HUDEP-2 (cell line): ENCODE measurements around the gene RAB11FIP4.

Source experiments
- DNase-seq, 76 experiments: peaks; one replicate each; lab custom pipeline; 2025; ENCODE audit not compliant: unreplicated experiment in 76 of 76; lab: John Stamatoyannopoulos, UW

RAB11FIP4 gene

GRCh38 chr17:31480904-31481782 lies 89.7 kb downstream of the RAB11FIP4 start:
- no peak for DNase-seq

GRCh38 chr17:31481783-31482081 lies 90.3 kb downstream of the RAB11FIP4 start:
- no peak for DNase-seq

- no peak for DNase-seq
These were observed 93.3 kb downstream of the RAB11FIP4 start for GRCh38 chr17:31484821-31485220.

DNA sequence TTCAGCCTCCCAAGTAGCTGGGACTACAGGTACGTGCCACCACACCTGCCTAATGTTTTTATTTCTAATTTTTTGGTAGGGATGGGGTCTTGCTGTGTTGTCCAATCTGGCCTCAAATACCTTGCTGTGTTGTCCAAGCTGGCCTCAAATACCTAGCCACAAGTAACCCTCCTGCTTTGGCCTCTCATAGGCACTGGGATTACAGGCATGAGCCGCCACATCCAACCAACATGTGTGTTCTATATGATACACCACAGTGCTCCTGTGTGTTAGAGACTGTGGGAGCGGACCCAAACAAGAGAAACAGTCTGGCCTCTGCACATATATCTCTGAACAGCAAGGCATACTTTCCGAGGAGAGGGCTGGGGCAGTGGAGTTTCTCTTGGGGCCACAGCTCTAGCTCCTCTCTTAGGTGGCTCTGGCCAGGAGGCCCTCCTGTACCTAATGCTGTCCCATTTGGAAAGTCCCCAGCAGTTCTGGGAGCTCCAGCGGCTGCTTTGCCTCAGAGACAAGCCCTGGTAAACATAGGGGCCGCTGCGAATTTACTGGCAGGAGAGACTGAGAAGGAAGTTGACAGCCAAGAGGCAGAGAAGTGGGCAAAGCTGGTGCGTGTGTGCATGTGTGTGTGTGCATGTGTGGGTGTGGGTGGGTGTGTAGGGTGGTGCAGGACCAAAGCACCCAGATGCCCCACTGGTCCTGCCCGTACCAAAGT lies 95.0 kb downstream of the RAB11FIP4 start:
- no peak for DNase-seq

DNA sequence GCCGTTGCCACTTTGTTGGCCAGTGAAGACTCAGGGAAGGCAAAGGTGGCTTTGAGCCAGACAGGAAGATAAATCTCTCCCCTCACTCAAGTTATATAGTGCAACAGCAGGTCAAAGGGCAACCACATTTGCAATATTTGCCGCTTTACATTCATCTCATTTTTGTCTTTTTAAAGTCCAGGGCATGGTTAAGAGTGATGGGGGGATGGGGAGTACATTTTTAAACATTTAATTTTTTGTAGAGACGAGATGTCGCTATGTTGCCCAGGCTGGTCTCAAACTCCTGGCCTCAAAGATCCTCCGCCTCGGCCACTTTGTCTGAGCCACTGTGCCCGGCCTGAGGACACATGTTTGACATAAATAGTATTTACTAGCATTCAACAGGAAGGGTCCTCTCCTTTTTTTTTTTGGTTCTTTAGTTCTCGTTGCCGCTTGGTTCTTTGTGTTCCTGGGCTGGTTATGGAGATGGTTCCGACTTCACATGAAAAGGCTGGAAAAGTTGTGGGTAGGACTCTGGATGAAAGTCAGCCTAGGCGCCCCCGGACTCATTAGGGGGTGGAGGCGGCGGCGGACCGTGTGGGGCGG lies 95.7 kb downstream of the RAB11FIP4 start:
- no peak for DNase-seq

- DNase-seq, result peak in 69 of 76 experiments; percentile 18 to 90 (median 72)
These were observed 96.3 kb downstream of the RAB11FIP4 start for GRCh38 chr17:31487648-31488263.

GRCh38 chr17:31488264-31488981 lies 96.9 kb downstream of the RAB11FIP4 start:
- DNase-seq, result no peak

- no peak for DNase-seq
These were observed 97.5 kb downstream of the RAB11FIP4 start for GRCh38 chr17:31488982-31489294.

GRCh38 chr17:31489295-31490018 lies 98.0 kb downstream of the RAB11FIP4 start:
- peak in 8 of 76 experiments; percentile 6 to 31 (median 18) for DNase-seq

GRCh38 chr17:31490019-31490650 lies 98.7 kb downstream of the RAB11FIP4 start:
- no peak for DNase-seq

DNA sequence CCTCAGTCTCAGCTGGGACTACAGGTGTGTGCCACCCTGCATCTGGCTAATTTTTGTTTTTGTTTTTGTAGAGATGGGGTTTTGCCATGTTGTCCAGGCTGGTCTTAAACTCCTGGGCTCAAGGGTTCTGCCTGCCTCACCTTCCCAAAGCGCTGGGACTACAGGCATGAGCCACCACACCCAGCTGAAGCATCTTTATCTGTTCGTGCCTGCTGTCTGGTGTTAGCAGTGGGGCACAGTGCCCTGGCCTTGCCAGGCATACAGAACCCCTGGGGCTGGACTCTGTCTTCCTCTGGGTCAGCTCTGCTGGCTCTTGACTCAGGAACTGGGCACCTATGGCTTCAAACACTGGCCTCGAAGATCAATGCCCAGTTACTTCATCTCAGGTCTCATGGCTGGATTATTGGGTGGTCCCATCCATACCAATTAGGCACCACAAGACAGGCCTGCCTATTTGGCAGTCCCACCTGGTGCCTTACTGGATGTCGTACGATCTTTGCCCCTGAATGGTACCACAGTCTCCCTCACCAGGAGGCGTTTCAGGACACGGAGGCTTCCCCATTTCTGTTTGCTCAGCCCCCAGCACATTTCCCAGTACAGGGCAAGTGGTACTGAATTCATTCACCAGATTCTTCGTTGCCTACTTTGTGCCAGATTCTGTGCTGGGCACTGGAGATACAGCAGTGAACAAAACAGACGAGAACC lies 99.3 kb downstream of the RAB11FIP4 start:
- peak in 34 of 76 experiments; percentile 15 to 59 (median 29) for DNase-seq

DNA sequence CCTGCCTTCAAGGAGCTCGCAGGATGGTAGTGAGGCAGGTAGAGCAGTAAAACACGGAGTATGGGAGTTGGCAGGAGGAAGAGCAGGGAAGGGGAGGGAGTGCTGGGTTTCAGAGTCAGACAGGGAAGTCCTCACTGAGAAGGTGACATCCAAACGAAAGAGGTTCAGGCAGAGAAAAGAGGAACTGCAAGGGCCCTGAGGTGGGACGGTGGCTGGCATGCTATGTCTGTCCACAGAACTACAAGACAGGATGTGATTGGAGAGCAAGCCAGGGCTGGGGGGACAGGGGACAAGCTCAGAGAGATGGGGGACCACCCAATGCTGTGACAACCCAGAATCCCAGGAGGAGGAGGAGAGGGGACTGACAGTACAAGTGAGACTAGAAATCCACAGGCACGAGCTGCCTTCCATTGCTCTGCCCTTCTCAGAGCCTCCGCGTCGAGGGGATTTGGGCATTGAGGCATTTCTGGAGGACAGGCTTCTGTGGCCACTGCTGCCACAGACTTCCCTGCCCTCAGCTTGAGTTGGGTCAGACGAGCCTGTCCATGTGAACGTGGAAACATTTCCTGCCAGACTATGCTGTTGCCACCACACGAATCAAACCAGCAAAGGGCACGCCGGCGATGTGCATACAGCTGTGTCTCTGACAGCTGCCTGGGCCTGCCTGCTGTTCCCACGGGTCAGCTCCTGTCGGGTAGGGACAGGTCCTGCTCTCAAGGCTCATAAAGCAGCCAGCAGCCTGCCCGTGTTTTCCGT lies 100.1 kb downstream of the RAB11FIP4 start:
- DNase-seq, result peak in 2 of 76 experiments; percentile 9

DNA sequence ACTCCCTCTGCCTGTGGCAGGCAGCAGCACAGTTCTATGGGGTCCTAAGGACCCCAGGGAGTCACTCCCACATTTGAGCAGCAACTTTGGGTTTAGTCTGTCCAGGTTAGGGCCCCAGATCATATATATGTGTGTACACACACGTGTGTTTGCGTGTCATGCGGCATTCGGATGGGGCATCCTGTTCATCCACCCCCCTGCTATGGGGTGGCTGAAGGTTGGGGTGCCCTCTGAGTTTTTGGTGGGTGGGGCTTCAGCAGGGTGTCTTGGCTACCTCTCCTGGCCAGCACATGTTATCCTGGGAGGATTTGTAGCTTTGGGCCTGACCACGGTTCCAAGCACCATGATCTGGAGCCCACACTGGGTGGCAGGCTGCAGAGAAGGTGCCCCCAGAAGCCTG lies 100.7 kb downstream of the RAB11FIP4 start:
- no peak for DNase-seq

GRCh38 chr17:31492880-31493655 lies 101.6 kb downstream of the RAB11FIP4 start:
- peak in 25 of 76 experiments; percentile 6 to 65 (median 30) for DNase-seq

DNA sequence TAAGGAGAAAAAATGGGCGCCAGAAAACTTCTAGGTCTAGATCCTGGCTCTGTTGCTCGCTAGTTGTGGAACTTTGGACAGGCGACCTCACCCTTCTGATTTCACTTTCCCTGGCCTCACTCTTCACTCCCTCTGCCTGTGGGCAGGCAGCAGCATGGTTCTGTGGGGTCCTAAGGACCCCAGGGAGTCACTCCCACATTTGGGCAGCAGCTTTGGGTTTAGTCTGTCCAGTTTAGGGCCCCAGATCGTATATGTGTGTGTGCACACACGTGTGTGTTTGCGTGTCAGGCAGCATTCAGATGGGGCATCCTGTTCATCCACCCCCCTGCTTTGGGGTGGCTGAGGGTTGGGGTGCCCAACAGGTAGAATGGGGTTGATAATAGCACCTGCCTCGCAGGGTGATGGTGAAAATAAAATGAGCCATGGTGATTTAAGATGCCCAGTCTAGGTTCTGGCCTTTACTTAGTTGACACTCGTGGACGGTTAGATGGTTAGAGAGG lies 102.2 kb downstream of the RAB11FIP4 start:
- no peak for DNase-seq

DNA sequence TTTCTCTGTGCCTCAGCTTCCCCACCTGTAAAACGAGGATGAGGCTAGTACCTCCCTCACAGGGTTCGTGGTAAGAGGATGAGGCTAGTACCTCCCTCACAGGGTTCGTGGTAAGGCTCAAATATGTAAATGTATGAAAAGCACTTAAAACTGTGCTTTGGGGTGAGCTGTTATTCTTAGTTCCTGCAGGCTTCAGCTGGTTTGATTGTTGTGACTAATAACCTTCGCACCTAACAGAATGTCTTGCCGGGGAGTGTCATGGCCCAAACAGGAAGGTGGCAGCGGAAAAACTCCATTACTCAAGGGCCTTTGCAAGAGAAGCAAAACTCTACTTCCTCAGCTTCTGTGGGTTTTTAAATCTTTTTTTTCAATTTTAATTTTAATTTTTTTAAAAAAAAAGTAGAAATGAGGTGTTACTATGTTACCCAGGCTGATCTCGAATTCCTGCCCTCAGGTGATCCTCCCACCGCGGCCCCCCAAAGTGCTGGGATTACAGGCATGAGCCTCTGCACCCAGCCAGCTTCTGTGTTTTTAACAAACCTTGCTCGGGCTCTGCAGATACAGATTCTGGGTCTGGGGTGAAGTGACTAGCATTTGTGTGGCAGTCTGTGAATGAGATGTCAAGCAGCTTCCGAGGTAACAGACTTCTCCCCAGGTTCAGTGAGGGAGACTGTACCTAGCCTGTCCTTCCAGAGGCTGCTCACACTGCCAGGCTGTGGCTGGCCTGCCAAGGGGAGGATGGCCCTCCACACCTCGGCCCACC lies 103.0 kb downstream of the RAB11FIP4 start:
- no peak for DNase-seq
